Measurements from ENCODE around the gene GPR179. TPM values are rescaled to one million over a fixed set of nuclear protein-coding genes. Genes with fewer than 3 reads are reported as not detected.

The GPR179 gene
- total RNA-seq, 1 donor from 2014 or later, result not detected

DNA sequence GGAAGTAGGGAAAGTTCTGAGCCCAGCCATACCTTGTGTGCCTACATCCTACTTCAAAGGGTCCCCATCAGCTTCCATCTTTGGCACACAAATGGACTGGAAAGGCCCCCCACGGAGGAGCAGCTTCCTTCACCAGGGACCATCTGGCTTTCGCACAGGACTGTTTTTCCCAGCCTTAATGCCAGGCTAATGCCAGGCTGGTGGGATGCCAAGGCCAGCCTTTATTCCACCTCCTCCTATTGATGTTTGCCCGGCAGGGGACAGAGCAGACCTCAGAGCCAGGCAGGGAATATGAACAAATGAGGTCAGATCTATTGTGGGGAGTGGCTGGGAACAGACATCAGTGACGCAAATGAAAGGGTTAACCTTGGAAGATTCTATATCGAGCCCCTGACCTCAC is 5.7 kb downstream of the GPR179 start:
- Mint-ChIP-seq H3K27ac (no peak overlapping the region), H3K9me3 (no peaks in the 10 kb centered on the region), H3K4me1 (ENCODE audit: low read depth) (no peaks in the 10 kb centered on the region), H3K4me3 (ENCODE audit: low read depth) (no peak overlapping the region), H3K36me3 (ENCODE audit: low read depth) (no peaks in the 10 kb centered on the region), H3K27me3 (ENCODE audit: low read depth) (peaks cover 11% of the 10 kb centered on the region)
- no peak for DNase-seq (ENCODE audit: low spot score)
- intact Hi-C loops (cut with micrococcal nuclease), result no loop called here

DNA sequence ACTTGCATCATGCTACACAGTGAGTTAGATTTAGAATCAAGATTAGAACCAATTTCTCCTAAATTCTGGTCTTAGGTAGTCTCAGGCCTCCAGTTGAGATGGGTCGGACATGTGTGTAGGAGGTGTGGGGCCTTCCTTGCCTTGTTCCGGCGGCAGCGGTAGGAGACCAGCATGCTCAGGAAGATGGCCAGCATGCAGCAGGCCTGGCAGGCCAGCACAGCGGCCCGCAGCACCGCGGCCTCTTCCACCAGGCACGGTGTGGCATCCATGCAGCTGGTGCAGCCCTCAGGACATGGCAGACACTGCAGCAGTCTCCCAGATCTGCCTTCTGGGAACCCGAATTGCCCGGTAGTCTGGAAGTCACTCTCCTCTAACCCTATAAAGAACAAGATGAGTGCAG is 6.9 kb downstream of the GPR179 start:
- no peak overlapping the region for H3K27ac Mint-ChIP-seq
- no peaks in the 10 kb centered on the region for H3K9me3 Mint-ChIP-seq
- no peak overlapping the region for H3K4me3 Mint-ChIP-seq (ENCODE audit: low read depth)
- DNase-seq (ENCODE audit: low spot score), result no peak
- peaks cover 8% of the 10 kb centered on the region for H3K27me3 Mint-ChIP-seq (ENCODE audit: low read depth)
- H3K4me1 Mint-ChIP-seq (ENCODE audit: low read depth), result no peaks in the 10 kb centered on the region
- H3K36me3 Mint-ChIP-seq (ENCODE audit: low read depth), result no peaks in the 10 kb centered on the region
- intact Hi-C loops (cut with micrococcal nuclease), result no loop called here

DNA sequence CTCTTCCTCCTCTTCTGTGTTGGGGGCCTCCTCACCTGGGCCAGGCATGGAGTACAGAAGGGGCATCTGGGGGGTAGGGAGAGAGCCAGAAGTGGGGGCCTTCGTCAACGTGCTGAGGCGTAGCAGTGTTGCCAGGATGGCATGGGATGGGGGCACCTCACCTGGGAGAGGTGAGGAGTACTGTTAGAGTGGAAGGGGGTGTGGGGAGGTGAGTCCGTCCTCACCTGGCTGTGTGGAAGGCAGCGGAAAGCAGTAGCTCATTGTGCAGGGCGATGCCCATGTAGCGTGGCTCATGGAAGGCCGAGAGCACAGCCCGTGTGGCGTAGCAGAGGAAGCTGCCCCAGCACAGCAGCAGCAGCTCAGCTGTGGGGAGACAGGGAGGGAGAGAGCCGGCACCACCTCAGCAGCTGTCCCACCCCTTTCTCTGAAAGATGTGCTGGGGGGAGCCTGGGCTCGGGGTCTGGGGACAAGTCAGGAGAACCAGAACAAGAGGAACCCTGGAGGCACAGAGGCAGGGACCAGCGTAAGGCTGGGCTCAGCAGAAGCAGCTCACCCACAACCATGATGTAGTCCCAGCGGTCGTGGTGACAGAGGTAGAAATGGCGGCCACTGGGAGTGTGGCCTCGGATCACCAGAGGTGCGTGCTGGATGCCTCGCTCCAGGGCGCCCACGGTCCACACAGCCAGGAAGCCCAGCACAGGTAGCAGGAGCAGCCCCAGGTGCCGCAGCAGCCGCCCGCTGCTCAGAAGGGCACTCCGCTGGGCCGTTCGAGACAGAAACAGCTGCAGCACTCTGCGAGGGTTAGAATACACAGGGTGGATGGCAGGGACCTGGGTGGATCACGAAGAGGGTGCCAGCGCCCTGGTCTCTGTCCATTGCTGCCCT is 9.0 kb downstream of the GPR179 start:
- DNase-seq (ENCODE audit: low spot score), result no peak
- intact Hi-C loops (cut with micrococcal nuclease), result no loop called here
- Mint-ChIP-seq H3K4me1 (ENCODE audit: low read depth) (no peaks in the 10 kb centered on the region), H3K9me3 (no peaks in the 10 kb centered on the region), H3K36me3 (ENCODE audit: low read depth) (no peaks in the 10 kb centered on the region), H3K27ac (no peak overlapping the region), H3K4me3 (ENCODE audit: low read depth) (no peak overlapping the region), H3K27me3 (ENCODE audit: low read depth) (peaks cover 4% of the 10 kb centered on the region)

DNA sequence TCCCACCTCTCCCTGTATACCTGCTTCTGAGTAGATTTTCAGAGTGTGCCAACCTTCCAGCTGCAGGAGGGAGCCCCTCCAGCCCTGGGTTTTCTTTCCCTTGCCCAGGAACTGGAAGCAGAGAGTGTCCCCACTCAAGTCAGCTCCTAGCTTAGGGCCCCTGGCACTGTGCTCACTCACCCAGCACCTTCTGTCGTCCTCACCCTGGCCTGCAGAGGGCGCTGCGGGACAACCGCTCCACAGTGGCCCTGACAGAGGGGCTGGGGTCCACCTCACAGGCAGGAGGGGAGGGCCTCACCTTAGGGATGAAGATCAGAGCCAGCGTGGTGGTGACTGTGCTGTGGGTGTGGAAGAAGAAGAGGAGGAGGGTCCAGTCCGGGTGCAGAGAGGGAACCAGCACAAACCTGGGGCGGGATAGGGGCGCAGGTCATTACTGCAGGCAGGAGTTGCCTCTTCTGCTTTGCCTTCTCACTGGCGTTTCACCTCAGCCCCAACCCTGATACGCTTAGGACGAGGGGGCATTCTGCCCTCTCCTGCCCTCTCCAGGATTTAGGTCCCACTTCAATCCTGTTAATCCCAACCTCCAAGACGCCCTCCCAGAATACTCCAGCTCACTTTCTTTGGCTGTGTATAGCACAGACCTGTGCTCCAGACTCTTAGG is 10.0 kb downstream of the GPR179 start:
- Mint-ChIP-seq H3K4me1 (ENCODE audit: low read depth) (no peaks in the 10 kb centered on the region), H3K27ac (no peak overlapping the region), H3K36me3 (ENCODE audit: low read depth) (no peaks in the 10 kb centered on the region), H3K27me3 (ENCODE audit: low read depth) (peaks cover 2% of the 10 kb centered on the region), H3K4me3 (ENCODE audit: low read depth) (no peak overlapping the region), H3K9me3 (no peaks in the 10 kb centered on the region)
- DNase-seq (ENCODE audit: low spot score), result peak; percentile 42
- intact Hi-C loops (cut with micrococcal nuclease), result no loop called here

DNA sequence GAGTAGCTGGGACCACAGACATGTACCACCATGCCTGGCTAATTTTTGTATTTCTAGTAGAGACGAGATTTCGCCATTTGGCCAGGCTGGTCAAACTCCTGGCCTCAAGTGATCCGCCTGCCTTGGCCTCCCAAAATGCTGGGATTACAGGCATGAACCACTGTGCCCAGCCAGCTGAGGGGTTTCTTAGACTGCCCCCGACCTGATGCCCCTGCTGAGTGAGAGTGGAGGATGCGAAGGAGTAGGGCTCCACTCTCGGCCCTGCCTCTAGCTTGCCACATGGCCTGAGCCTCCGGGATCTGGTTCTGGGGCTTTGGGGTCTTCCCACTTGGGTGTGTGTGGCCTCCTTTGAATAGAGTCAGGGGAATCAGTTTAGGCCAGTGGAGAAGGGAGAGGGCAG is 11.0 kb downstream of the GPR179 start:
- no peaks in the 10 kb centered on the region for H3K4me1 Mint-ChIP-seq (ENCODE audit: low read depth)
- no peak overlapping the region for H3K27ac Mint-ChIP-seq
- H3K9me3 Mint-ChIP-seq, result no peaks in the 10 kb centered on the region
- intact Hi-C loops (cut with micrococcal nuclease), result no loop called here
- no peak for DNase-seq (ENCODE audit: low spot score)
- H3K27me3 Mint-ChIP-seq (ENCODE audit: low read depth), result peaks cover 2% of the 10 kb centered on the region
- H3K36me3 Mint-ChIP-seq (ENCODE audit: low read depth), result no peaks in the 10 kb centered on the region
- no peak overlapping the region for H3K4me3 Mint-ChIP-seq (ENCODE audit: low read depth)

DNA sequence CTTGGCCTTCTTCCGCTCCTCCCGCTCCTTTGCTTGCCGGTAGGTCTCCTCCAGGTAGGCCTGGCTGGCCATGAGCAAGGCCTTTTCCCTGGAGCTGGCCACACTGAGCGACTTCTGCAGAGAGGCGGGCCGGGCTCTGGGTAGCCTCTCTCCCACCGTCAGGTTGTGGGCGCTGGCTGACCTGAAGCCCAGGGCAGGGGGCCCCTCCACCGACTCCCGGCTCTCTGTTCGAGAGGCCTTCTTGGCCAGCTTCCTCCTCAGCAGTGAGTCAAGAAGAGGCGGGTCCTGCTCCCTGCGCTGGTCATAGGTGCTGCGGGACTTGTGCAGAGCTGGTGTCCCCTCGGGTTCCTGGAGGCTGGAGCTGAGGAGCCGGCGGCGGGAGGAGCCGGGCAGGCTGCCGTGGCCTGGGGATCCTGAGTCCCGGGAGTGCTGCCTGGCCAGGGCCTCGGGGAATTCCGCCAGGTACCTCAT is 12.8 kb downstream of the GPR179 start:
- H3K4me1 Mint-ChIP-seq (ENCODE audit: low read depth), result peaks cover 2% of the 10 kb centered on the region
- no peak overlapping the region for H3K27ac Mint-ChIP-seq
- H3K36me3 Mint-ChIP-seq (ENCODE audit: low read depth), result no peaks in the 10 kb centered on the region
- peaks cover 2% of the 10 kb centered on the region for H3K27me3 Mint-ChIP-seq (ENCODE audit: low read depth)
- H3K4me3 Mint-ChIP-seq (ENCODE audit: low read depth), result no peak overlapping the region
- H3K9me3 Mint-ChIP-seq, result no peaks in the 10 kb centered on the region
- DNase-seq (ENCODE audit: low spot score), result no peak
- intact Hi-C loops (cut with micrococcal nuclease), result no loop called here

DNA sequence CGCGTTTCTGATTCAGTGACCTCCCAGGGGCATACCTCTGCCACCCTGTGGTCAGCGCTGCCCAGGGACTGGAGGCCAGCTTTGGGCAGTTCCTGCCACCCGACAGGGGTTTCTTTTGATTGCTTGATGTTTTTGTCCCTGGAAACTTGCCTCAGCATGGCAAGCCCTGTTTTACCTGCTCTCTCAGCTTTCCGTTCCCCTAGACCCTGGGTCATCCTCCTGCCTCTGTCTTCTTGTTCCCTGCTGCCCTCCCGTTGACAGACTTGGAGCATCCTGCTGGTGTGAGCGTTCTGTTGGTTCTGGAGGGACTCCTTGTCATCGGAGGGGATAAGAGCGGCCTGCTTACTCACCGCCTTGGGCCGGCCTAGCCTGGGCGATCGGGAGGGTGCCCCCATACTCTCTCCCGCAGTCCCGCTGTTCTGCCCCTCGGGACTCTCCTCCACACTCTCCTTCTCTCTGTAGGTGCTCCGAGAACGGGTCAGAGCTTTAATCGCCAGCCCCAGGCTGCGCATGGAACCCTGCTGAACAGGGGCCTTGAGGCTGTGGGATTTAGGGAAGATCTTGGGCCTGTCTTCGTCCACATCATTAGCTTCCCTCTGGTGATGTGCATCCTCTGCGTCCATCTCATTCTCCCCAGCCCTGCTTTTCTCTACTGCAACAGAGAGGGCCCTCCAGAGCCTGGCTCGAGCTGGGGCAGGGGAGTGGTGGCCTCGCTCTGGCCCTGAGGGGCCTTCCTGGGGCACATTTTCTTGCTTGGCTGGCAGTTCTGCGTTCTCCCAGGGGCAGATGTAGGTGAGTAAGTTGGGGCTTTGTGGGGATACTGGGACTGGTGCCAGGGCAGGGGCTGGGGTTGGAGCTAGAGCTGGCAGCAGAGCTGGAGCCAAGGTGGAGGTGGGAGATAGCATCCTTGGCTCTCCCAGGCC is 13.7 kb downstream of the GPR179 start:
- DNase-seq (ENCODE audit: low spot score), result no peak
- Mint-ChIP-seq H3K4me1 (ENCODE audit: low read depth) (peaks cover 2% of the 10 kb centered on the region), H3K36me3 (ENCODE audit: low read depth) (no peaks in the 10 kb centered on the region), H3K27me3 (ENCODE audit: low read depth) (peaks cover 2% of the 10 kb centered on the region), H3K4me3 (ENCODE audit: low read depth) (no peak overlapping the region), H3K27ac (no peak overlapping the region), H3K9me3 (no peaks in the 10 kb centered on the region)
- intact Hi-C loops (cut with micrococcal nuclease), result no loop called here

DNA sequence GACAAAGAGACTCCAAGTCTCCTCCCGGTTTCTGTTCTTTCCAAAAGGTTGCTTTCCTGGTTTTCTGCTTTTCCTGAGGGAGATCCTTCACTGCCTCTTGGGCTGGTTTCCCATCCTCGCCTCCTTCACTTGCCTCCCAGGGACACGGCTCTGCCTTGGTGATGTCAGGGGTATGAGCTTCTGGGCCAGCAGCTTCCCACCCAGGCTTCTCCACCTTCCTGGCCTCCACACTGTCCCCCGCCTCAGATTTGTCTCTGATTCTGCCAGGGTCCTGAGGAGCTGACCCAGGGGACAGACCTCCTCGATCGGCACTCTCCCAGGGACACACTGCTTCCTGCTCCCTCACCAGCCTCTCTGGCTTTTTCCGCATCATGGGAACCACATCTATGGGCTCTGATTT is 14.5 kb downstream of the GPR179 start:
- Mint-ChIP-seq H3K4me3 (ENCODE audit: low read depth) (no peak overlapping the region), H3K27ac (no peak overlapping the region), H3K4me1 (ENCODE audit: low read depth) (peaks cover 2% of the 10 kb centered on the region), H3K9me3 (no peaks in the 10 kb centered on the region), H3K27me3 (ENCODE audit: low read depth) (peaks cover 2% of the 10 kb centered on the region), H3K36me3 (ENCODE audit: low read depth) (no peaks in the 10 kb centered on the region)
- DNase-seq (ENCODE audit: low spot score), result no peak
- intact Hi-C loops (cut with micrococcal nuclease), result no loop called here

DNA sequence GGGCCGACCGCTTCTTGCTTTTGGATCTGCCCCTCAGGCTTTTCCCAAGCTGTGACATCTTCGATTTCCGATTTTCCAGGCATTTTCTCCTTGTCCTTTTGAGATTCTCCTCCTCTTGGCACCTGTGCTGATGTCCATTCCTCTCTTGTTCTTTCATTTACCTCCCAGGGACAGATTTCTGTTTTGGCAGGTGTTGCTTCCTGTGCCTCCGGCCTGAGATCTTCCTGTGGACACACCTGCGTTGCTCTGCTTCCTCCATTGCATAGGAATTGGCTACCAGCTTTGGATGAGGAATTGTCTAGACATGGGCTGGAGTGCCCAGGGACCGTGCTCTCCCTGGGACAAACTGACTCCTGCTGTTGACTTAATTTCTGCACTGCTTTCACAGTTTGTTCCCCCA is 15.1 kb downstream of the GPR179 start:
- H3K36me3 Mint-ChIP-seq (ENCODE audit: low read depth), result no peaks in the 10 kb centered on the region
- no peak overlapping the region for H3K27ac Mint-ChIP-seq
- peaks cover 2% of the 10 kb centered on the region for H3K4me1 Mint-ChIP-seq (ENCODE audit: low read depth)
- no peak overlapping the region for H3K4me3 Mint-ChIP-seq (ENCODE audit: low read depth)
- intact Hi-C loops (cut with micrococcal nuclease), result no loop called here
- no peaks in the 10 kb centered on the region for H3K9me3 Mint-ChIP-seq
- DNase-seq (ENCODE audit: low spot score), result no peak
- H3K27me3 Mint-ChIP-seq (ENCODE audit: low read depth), result peaks cover 2% of the 10 kb centered on the region

DNA sequence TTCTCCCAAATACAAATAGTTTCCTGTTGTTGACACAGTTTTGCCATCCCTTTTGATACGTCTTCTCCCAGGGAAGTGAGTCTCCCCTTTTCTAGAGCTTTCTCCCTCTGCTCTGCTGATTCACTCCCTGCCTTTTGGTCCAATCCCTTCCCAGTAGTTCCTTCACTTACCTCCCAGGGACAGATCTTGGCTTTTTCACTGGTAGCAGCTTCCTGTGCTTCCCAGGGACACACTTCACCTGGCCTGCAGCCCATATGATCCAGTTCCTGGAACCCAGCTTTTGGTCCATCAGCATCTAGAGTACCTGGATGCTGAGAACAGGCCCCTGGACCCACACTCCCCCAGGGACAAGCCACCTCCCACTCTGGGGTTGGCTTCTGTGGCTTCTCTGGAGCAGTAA is 15.8 kb downstream of the GPR179 start:
- Mint-ChIP-seq H3K4me3 (ENCODE audit: low read depth) (no peak overlapping the region), H3K9me3 (no peaks in the 10 kb centered on the region), H3K27me3 (ENCODE audit: low read depth) (no peaks in the 10 kb centered on the region), H3K27ac (no peak overlapping the region), H3K36me3 (ENCODE audit: low read depth) (peaks cover under 1% of the 10 kb centered on the region), H3K4me1 (ENCODE audit: low read depth) (peaks cover 2% of the 10 kb centered on the region)
- intact Hi-C loops (cut with micrococcal nuclease), result no loop called here
- no peak for DNase-seq (ENCODE audit: low spot score)

DNA sequence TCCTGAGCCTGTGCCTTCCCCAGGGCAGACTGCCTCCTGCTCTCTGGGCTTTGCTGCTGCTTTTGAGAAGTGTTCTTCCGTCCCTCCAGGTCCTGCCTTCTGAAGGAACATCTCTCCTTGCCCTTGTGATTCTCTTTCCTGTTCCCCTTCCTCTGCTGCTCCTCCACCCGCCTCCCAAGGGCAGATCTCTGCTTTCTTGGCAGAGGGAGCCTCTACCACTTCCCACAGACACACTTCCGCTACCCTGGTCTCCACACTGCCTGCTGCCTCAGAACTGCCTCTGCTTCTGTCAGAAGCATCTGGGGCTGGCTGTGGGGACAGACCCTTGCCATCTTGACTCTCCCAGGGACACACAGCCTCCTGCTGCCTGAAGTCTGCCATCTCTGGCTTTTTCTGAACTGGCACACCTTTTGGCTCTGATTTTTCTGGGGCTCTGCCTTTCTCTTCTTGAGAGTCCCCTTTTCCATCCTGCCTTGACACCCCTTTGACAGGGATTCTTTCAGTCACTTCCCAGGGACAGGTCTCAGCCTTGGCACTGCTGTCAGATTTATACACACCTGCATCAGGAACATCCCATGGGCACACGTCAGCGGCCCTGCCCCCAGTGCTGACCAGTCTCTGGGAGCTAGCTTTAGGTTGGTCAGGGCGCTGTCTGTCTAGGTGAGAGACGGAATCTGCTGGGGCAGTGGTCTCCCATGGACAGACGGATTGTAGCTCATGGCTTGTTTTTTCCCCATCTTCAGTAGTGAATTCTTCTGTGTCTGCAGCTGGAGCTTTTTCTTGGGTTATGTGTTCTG is 16.6 kb downstream of the GPR179 start:
- Mint-ChIP-seq H3K27me3 (ENCODE audit: low read depth) (no peaks in the 10 kb centered on the region), H3K4me1 (ENCODE audit: low read depth) (peaks cover 2% of the 10 kb centered on the region), H3K9me3 (no peaks in the 10 kb centered on the region), H3K36me3 (ENCODE audit: low read depth) (peaks cover 6% of the 10 kb centered on the region), H3K4me3 (ENCODE audit: low read depth) (no peak overlapping the region), H3K27ac (peak overlapping the region; percentile 60)
- intact Hi-C loops (cut with micrococcal nuclease), result no loop called here
- no peak for DNase-seq (ENCODE audit: low spot score)

DNA sequence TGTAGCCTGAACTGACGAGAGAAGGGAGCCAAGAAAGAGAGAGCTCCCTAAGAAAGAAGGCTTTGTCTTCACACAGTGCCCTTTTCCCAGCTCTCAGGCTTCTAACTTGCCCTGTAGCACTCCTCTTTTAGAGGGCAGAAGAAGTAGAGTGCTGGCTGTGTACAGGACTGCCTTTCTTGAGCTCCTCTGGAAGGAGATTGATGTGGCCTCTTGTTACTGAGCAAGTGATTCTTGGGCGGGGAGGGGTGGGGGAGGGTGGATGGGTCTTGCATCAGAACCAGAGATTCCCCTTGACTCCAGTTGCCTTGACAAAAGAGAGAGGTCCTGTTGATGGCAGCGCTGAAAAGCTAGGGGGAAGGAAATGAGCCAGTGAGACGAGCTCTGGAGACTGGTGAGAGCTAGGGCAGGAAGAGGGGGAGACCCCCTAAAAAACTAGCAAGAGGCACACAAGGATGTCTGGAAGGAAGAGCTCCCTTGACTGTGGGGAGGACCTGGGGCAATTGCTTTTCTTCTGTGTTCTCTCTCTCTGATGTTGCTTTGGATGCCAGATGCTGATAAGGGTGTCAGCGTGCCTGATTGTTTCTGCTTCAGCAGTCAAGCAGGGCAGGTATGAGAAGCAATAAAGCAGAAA is 18.4 kb downstream of the GPR179 start:
- H3K36me3 Mint-ChIP-seq (ENCODE audit: low read depth), result peaks cover 18% of the 10 kb centered on the region
- H3K4me1 Mint-ChIP-seq (ENCODE audit: low read depth), result peaks cover 5% of the 10 kb centered on the region
- no peak overlapping the region for H3K4me3 Mint-ChIP-seq (ENCODE audit: low read depth)
- no peak overlapping the region for H3K27ac Mint-ChIP-seq
- DNase-seq (ENCODE audit: low spot score), result no peak
- H3K27me3 Mint-ChIP-seq (ENCODE audit: low read depth), result no peaks in the 10 kb centered on the region
- intact Hi-C loops (cut with micrococcal nuclease), result no loop called here
- no peaks in the 10 kb centered on the region for H3K9me3 Mint-ChIP-seq

Measured in activated T-helper 2 cell treated with anti-CD3 and anti-CD28 coated beads, Interferon-gamma antibody, Interleukin-2, Interleukin-4, amounts not matched to agents 10 μg/mL and 5 μg/mL and 100 μg/mL, durations not matched to agents 14 hours and 24 hours and 36 hours (primary cell).